Measurements from ENCODE around the gene ELAC2.

ELAC2 gene

DNA sequence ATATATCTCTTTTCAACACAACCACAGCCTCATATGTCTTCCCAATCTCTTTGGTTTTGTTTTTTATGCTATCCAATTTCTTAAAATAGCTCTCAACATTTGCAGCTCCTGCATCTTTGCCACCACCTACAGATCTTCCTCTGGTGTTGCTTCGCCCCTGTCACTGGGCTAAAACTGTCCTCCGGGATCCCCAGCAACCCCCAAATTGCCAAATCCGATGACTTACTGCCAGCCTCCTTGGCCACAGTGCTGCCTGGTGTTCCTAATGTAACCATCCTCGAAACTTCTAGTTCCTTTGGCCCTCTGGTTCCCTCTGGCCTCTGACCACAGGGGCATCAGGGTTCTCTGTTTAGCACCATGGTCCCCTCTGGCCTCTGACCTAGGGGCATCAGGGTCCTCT lies 70.8 kb downstream of the ELAC2 start:
- no peak for DNase-seq
